GM12875 (cell line): ENCODE data around the gene SEC63.
"Not testable (repeated sequence)": the region's sequence is repeated elsewhere in the genome, so short reads cannot be mapped to it uniquely, and the experiment has no call there.

Experiments used
- H3K4me3 ChIP-seq: one replicate; pipeline ENCODE4 v1.5.1; 2011; ENCODE audit warnings: low read depth, low read length, control low read depth
- TF ChIP-seq, protein P1 (sequence below): IDR thresholded peaks from 2 replicates; pipeline ENCODE4 v1.5.1; 2011; ENCODE audit warnings: low read depth, mild to moderate bottlenecking, control low read depth, inconsistent platforms, low read length, moderate library complexity, borderline replicate concordance; ENCODE audit not compliant: insufficient read depth

Gene SEC63

GRCh38 chr6:107866606-107867301, 91.3 kb downstream of the SEC63 start:
- TF ChIP-seq, protein P1, sequence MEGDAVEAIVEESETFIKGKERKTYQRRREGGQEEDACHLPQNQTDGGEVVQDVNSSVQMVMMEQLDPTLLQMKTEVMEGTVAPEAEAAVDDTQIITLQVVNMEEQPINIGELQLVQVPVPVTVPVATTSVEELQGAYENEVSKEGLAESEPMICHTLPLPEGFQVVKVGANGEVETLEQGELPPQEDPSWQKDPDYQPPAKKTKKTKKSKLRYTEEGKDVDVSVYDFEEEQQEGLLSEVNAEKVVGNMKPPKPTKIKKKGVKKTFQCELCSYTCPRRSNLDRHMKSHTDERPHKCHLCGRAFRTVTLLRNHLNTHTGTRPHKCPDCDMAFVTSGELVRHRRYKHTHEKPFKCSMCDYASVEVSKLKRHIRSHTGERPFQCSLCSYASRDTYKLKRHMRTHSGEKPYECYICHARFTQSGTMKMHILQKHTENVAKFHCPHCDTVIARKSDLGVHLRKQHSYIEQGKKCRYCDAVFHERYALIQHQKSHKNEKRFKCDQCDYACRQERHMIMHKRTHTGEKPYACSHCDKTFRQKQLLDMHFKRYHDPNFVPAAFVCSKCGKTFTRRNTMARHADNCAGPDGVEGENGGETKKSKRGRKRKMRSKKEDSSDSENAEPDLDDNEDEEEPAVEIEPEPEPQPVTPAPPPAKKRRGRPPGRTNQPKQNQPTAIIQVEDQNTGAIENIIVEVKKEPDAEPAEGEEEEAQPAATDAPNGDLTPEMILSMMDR, result peak; percentile 55; the same call in 1 of the 2 replicates
- no peak overlapping the region for H3K4me3 ChIP-seq

DNA sequence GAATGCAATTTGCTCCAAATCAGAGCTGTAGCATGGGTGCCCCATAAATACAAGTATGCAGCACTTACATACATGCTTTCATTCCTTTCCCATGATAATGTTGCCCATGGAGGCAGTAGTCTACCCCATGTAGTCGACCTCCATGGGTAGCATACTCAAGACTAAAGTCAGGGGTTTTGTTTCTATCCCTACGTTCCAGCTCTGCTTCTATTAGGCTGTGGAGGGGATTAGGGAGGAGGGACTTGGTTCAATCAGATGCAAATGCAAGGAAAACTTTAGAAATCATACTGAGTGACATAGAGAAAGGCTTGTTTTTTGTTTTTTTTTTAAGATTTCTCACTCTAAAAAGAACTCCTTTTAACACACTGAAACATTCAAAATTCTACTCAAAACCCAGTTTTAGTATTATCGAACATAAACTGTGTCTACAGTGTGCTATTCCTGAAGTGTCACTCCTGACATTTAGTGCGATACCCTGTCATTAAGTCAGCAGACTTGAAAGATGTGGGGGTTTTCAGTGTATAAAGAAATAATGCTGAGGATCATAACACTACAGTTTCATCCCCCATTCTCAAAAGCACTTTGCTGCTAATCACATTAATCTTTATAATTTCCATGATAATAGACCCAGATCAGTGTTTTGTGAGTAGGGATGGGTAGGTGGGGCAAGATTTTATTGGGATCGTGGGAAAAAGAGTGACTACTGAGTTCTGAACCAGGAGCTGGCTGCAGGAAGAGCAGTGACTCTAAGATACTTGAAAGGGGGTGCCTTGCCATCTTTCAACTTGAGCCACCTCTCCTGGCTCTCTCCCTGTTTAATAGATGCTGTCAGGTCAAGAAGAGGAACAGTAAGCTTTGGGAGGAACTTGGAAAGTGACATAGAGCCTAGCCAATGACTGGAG, 93.5 kb downstream of the SEC63 start:
- TF ChIP-seq, protein P1, result no peak
- H3K4me3 ChIP-seq, result no peak overlapping the region

GRCh38 chr6:107862383-107862782, 95.6 kb downstream of the SEC63 start:
- H3K4me3 ChIP-seq, result no peak overlapping the region
- TF ChIP-seq, protein P1, result no peak

DNA sequence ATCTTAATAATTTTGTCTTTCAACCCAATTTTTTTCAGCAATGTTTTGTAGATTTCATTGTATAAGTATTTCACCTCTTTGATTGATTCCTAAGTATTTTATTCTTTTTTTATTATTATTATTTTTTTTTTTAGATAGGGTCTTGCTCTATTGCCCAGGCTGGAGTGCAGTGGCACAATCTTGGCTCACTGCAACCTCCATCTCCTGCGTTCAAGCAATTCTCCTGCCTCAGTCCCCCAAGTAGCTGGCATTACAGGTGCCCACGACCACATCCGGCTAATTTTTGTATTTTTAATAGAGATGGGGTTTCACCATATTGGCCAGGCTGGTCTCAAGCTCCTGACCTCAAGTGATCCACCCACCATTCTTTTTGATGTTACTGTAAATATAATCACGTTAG, 97.0 kb downstream of the SEC63 start:
- H3K4me3 ChIP-seq, result not testable (repeated sequence)

GRCh38 chr6:107860144-107860543, 97.9 kb downstream of the SEC63 start:
- not testable (repeated sequence) for H3K4me3 ChIP-seq

- TF ChIP-seq, protein P1, result no peak
- no peak overlapping the region for H3K4me3 ChIP-seq
These were observed 104.8 kb downstream of the SEC63 start for GRCh38 chr6:107853230-107853629.

- TF ChIP-seq, protein P1, result no peak
- no peak overlapping the region for H3K4me3 ChIP-seq
These were observed 108.7 kb downstream of the SEC63 start for GRCh38 chr6:107849325-107849724.
